Measurements from ENCODE around the gene DIPK1B. TPM values are rescaled to one million over a fixed set of nuclear protein-coding genes. Genes with fewer than 3 reads are reported as not detected.

DIPK1B gene
- polyA plus RNA-seq, 2 donors: 1.6 to 2.5 TPM

DNA sequence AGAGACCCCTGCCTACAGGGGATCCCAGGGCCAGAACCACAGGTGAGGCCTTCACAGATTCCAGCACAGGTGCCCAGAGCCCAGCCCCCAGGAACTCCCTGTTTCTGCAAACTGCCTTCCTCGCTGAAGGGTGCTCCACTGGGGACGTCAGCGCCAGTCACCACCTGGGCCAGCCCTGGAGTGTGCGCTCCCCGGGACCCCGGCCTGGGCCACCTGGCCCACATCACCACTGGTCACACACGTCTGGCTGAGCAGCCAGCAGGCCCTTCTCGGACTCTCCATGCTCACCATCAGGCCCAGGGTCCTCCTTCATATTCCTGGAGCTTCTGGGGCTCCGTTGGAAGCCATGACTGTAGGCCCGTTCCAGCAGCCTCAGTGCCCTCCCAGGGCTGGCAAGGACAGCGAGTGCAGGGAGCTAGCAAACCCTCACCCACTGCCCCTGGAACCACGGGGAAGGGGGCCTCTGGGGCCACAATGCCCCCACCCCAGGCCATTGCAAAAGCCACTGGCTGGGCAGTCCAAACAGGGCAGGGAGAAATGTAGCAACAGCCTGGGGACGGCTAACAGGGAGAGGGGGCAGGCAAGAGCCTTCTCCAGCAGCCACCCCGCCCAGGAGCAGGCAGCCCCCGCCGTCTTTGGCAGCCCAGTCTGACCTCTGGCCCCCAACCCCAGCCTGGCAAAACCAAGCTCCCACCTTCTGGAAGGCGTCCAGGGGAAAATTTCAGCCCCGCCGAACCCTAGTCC is 26.4 kb upstream of the DIPK1B start:
- Histone ChIP-seq H3K9me3 (ENCODE audit: control insufficient read depth in 2 of 2, insufficient read depth in 1 of 2, low read depth in 1 of 2, low read length in 1 of 2) (no peaks in the 10 kb centered on the region), H3K4me1 (ENCODE audit: control insufficient read depth in 2 of 2, insufficient read depth in 2 of 2, low read length in 1 of 2) (peaks cover 11 to 32% of the 10 kb centered on the region in 2 donors), H3K27ac (ENCODE audit: low read depth in 2 of 2, low read length in 1 of 2) (peak overlapping the region; percentile 84 to 90), H3K4me3 (ENCODE audit: low read depth in 1 of 2, low read length in 2 of 2) (peak overlapping the region; percentile 67 to 79), H3K36me3 (ENCODE audit: control insufficient read depth in 2 of 2, insufficient read depth in 2 of 2, low read length in 1 of 2) (peaks cover 0 to 6% of the 10 kb centered on the region in 2 donors), H3K27me3 (ENCODE audit: control insufficient read depth in 1 of 2, insufficient read depth in 2 of 2, low read length in 2 of 2) (no peaks in the 10 kb centered on the region)
- WGBS, 2 donors: 38 to 40% methylated on average over 19 of the region's 19 CpGs

DNA sequence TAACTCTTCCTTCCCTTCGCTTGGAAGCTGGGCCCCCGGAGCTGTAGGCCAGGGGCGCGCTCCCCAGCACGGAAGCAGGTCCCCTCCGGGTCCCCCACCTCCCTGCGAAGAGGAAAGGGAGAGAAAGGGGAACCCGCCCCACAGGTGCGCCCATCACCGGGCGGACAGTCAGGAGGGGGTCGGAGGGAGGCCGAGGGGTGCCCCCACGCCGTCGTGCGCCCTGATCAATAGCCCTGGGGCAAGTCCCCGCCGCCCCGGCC is 25.9 kb upstream of the DIPK1B start:
- H3K9me3 ChIP-seq (ENCODE audit: control insufficient read depth in 2 of 2, insufficient read depth in 1 of 2, low read depth in 1 of 2, low read length in 1 of 2): no peaks in the 10 kb centered on the region
- H3K27me3 ChIP-seq (ENCODE audit: control insufficient read depth in 1 of 2, insufficient read depth in 2 of 2, low read length in 2 of 2): no peaks in the 10 kb centered on the region
- H3K4me1 ChIP-seq (ENCODE audit: control insufficient read depth in 2 of 2, insufficient read depth in 2 of 2, low read length in 1 of 2): peaks cover 11 to 37% of the 10 kb centered on the region in 2 donors
- H3K36me3 ChIP-seq (ENCODE audit: control insufficient read depth in 2 of 2, insufficient read depth in 2 of 2, low read length in 1 of 2): peaks cover 0 to 6% of the 10 kb centered on the region in 2 donors
- peak overlapping the region; percentile 84 to 90 for H3K27ac ChIP-seq (ENCODE audit: low read depth in 2 of 2, low read length in 1 of 2)
- H3K4me3 ChIP-seq (ENCODE audit: low read depth in 1 of 2, low read length in 2 of 2): peak overlapping the region; percentile 67 to 79
- 2 to 3% methylated on average over 18 to 20 of the region's 20 CpGs for WGBS, 2 donors

DNA sequence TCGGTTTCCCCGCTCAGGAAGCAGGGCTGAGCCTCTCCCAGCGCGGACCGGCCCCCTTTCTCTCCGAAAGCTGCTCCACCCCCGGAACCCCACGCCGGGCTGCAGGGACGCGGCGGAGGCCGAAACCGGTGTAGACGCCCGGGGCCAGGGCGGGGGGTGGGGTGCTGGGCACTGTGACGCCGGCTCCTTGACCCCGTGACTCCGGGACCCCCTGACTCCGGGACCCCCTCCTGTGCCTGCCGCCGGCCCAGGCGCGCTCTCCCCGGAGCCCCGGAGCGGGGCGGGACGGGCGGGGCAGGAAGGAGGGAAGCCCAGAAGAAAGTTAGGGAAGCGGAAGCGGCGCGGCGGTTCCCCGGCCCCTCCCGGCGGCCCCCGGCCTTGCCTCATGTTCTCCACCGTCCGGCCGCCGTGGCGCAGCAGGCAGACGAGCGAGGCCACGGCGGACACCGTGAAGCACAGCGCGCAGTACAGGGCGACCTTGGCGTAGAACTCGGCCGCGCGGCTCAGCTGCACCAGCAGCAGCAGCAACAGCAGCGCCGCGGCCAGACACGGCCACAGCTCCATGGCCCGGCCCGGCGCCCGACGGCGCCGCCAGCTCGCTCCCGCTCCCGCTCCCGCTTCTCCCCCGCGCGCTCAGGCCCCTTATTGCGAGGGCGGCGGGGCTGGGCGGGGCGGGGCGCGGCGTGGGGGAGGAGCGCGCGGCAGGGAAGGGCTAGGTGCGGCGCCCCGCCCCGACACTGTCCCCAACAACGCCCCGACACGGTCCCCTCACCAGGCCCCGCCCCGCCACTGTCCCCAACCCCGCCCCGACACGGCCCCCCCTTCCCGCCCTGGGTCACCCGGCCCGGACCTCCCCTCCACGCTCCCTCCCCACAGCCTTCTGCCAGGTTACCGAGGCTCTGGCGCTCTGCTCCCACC is 25.3 kb upstream of the DIPK1B start, which contains the start of gene AGPAT2:
TSS of gene AGPAT2 (minus strand) at position 664 of the 918 bp plus-strand sequence. CDS start at position 564, 100 bp downstream.
- Histone ChIP-seq H3K4me3 (ENCODE audit: low read depth in 1 of 2, low read length in 2 of 2) (peak within 1 kb of the TSS; percentile 67 to 79), H3K36me3 (ENCODE audit: control insufficient read depth in 2 of 2, insufficient read depth in 2 of 2, low read length in 1 of 2) (peaks cover 0 to 6% of the 10 kb centered on the region in 2 donors), H3K27ac (ENCODE audit: low read depth in 2 of 2, low read length in 1 of 2) (peak within 1 kb of the TSS; percentile 84 to 90), H3K9me3 (ENCODE audit: control insufficient read depth in 2 of 2, insufficient read depth in 1 of 2, low read depth in 1 of 2, low read length in 1 of 2) (no peaks in the 10 kb centered on the region), H3K27me3 (ENCODE audit: control insufficient read depth in 1 of 2, insufficient read depth in 2 of 2, low read length in 2 of 2) (no peaks in the 10 kb centered on the region), H3K4me1 (ENCODE audit: control insufficient read depth in 2 of 2, insufficient read depth in 2 of 2, low read length in 1 of 2) (peaks cover 11 to 39% of the 10 kb centered on the region in 2 donors)
- WGBS, 2 donors: 0 to 1% methylated on average over 79 to 105 of the region's 106 CpGs

DNA sequence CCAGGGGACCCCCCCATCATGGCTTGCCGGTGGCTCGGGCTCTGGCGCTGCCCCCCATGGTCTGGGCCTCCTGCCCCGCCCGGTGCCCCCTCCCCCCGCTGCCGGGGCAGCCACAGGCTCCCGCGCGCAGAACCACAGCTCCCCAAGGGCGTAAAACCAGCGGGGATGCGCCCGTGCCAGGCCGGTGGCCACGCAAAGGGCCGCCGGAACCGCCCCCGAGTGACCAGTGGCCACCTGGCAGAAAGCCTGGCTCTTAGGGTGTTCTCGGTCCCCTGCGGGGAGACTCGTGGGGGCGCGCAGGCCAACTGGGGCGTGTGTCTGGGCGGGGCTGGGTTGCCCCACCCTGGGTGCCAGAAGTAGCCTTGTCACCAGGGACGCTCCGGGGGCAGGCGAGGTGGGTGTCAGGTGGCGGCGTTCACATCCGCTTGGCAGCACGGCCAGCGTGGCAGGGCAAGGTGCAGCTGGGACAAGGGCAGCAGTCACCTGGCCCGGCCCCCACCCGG is 24.6 kb upstream of the DIPK1B start:
- 16 to 22% methylated on average over 32 to 37 of the region's 37 CpGs for WGBS, 2 donors
- H3K4me1 ChIP-seq (ENCODE audit: control insufficient read depth in 2 of 2, insufficient read depth in 2 of 2, low read length in 1 of 2): peaks cover 11 to 42% of the 10 kb centered on the region in 2 donors
- peaks cover 0 to 6% of the 10 kb centered on the region in 2 donors for H3K36me3 ChIP-seq (ENCODE audit: control insufficient read depth in 2 of 2, insufficient read depth in 2 of 2, low read length in 1 of 2)
- peak overlapping the region in 1 of 2 donors; percentile 9 for H3K4me3 ChIP-seq (ENCODE audit: low read depth in 1 of 2, low read length in 2 of 2)
- no peaks in the 10 kb centered on the region for H3K27me3 ChIP-seq (ENCODE audit: control insufficient read depth in 1 of 2, insufficient read depth in 2 of 2, low read length in 2 of 2)
- no peaks in the 10 kb centered on the region for H3K9me3 ChIP-seq (ENCODE audit: control insufficient read depth in 2 of 2, insufficient read depth in 1 of 2, low read depth in 1 of 2, low read length in 1 of 2)
- H3K27ac ChIP-seq (ENCODE audit: low read depth in 2 of 2, low read length in 1 of 2): peak overlapping the region; percentile 58 to 76

DNA sequence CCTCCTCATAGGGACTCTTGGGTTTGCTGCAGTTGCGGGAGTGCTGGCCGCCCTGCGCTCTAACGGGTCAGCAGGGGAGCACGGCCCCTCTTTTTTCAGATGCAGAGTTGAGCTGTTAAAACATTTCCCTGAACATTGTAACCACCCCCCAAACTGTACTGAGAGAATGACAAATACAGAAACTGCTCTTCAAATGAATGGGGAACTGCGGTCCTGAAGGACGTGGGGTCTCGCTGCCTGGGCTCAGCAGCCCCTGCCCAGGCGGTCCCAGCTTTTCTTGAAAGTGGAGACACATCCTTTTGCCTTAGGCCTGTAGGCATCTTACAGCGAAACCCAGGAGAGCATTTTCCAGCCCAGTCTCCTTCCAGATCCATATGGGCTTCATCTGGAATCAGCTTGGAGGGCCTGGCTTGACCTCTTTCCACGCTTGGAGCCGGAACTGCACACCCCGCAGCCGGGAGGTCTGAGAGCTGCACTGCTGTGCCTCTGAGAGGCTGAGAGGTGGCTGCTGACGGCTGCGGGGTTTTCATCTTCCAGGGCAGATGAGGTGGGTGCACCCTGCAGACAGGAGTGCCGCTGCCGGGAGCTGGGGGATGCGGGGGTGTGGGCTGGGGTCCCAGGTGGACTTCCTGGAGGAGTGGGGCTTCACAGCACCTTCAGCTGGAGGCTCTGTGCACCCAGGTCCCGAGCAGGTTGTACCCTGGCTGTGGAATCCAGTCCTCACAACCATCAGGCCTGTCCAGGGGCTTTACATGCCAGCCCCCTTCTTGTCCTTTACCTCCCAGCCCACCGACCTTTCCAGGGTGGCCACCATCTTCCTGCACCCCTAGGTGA is 23.9 kb upstream of the DIPK1B start:
- Histone ChIP-seq H3K36me3 (ENCODE audit: control insufficient read depth in 2 of 2, insufficient read depth in 2 of 2, low read length in 1 of 2) (peaks cover 0 to 4% of the 10 kb centered on the region in 2 donors), H3K4me1 (ENCODE audit: control insufficient read depth in 2 of 2, insufficient read depth in 2 of 2, low read length in 1 of 2) (peaks cover 11 to 49% of the 10 kb centered on the region in 2 donors), H3K9me3 (ENCODE audit: control insufficient read depth in 2 of 2, insufficient read depth in 1 of 2, low read depth in 1 of 2, low read length in 1 of 2) (no peaks in the 10 kb centered on the region), H3K4me3 (ENCODE audit: low read depth in 1 of 2, low read length in 2 of 2) (no peak overlapping the region), H3K27me3 (ENCODE audit: control insufficient read depth in 1 of 2, insufficient read depth in 2 of 2, low read length in 2 of 2) (no peaks in the 10 kb centered on the region), H3K27ac (ENCODE audit: low read depth in 2 of 2, low read length in 1 of 2) (peak overlapping the region in 1 of 2 donors; percentile 53)
- WGBS, 2 donors: 60 to 63% methylated on average over 21 of the region's 21 CpGs

DNA sequence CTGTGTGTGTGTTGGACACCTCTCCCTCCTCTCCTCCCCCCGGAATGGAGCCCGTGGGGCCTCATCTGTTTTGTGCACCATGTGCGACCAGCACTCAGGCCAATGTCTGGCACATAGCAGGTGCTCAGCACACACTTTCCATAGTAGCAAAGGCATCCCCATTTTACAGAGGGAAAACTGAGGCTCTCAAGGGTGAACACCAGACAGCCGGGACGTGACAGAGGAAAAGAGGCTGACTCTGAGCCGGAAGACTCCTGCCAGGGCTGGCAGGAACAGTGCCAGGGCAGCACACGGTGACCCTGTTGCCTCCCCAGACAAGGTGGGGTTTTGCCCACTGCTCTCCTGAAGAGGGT is 23.3 kb upstream of the DIPK1B start:
- H3K27ac ChIP-seq (ENCODE audit: low read depth in 2 of 2, low read length in 1 of 2): peak overlapping the region in 1 of 2 donors; percentile 36

DNA sequence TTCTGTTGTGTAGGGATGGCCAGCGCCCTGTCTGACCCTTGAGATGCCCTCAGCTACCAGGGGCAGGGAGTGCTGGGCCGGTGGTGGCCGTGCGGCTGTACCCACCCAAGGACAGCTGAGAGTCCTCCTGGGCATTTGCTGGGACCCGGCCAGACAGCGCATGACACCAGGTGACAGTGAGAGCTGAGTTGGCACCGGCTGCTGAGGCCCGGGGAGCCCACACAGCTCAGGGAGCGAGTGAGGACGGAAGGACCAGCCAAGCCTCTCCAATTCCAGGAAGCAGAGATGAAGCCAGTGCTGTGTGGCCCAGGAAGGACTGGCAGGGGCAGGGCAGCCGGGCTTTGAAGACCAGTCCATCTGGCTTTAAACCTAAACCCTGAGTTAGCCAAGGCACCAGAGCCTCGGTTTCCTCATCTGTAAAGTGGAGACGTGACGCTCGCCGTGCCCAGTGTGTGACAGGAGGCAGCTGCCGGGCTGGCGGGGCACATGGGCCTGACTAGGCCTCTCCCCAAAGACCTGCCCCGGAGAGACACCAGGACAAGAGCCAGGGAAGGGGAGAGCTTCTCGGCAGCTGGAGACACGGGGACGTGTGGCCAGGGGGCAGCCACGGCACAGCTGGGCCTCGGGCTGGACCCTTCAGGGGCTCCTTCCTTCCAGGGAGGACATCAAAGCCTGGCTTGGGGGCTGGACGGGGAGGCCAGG is 22.1 kb upstream of the DIPK1B start:
- Histone ChIP-seq H3K9me3 (ENCODE audit: control insufficient read depth in 2 of 2, insufficient read depth in 1 of 2, low read depth in 1 of 2, low read length in 1 of 2) (no peaks in the 10 kb centered on the region), H3K36me3 (ENCODE audit: control insufficient read depth in 2 of 2, insufficient read depth in 2 of 2, low read length in 1 of 2) (no peaks in the 10 kb centered on the region), H3K4me1 (ENCODE audit: control insufficient read depth in 2 of 2, insufficient read depth in 2 of 2, low read length in 1 of 2) (peaks cover 11 to 52% of the 10 kb centered on the region in 2 donors), H3K27me3 (ENCODE audit: control insufficient read depth in 1 of 2, insufficient read depth in 2 of 2, low read length in 2 of 2) (no peaks in the 10 kb centered on the region), H3K27ac (ENCODE audit: low read depth in 2 of 2, low read length in 1 of 2) (peak overlapping the region; percentile 48 to 59), H3K4me3 (ENCODE audit: low read depth in 1 of 2, low read length in 2 of 2) (no peak overlapping the region)
- WGBS, 2 donors: 71% methylated on average over 24 to 25 of the region's 25 CpGs

More for the DNA sequence above, 23.3 kb upstream of the DIPK1B start:
- Histone ChIP-seq H3K27me3 (ENCODE audit: control insufficient read depth in 1 of 2, insufficient read depth in 2 of 2, low read length in 2 of 2) (no peaks in the 10 kb centered on the region), H3K9me3 (ENCODE audit: control insufficient read depth in 2 of 2, insufficient read depth in 1 of 2, low read depth in 1 of 2, low read length in 1 of 2) (no peaks in the 10 kb centered on the region), H3K4me1 (ENCODE audit: control insufficient read depth in 2 of 2, insufficient read depth in 2 of 2, low read length in 1 of 2) (peaks cover 11 to 51% of the 10 kb centered on the region in 2 donors), H3K4me3 (ENCODE audit: low read depth in 1 of 2, low read length in 2 of 2) (no peak overlapping the region), H3K36me3 (ENCODE audit: control insufficient read depth in 2 of 2, insufficient read depth in 2 of 2, low read length in 1 of 2) (no peaks in the 10 kb centered on the region)
- WGBS, 2 donors: 63 to 76% methylated on average over 7 of the region's 7 CpGs

DNA sequence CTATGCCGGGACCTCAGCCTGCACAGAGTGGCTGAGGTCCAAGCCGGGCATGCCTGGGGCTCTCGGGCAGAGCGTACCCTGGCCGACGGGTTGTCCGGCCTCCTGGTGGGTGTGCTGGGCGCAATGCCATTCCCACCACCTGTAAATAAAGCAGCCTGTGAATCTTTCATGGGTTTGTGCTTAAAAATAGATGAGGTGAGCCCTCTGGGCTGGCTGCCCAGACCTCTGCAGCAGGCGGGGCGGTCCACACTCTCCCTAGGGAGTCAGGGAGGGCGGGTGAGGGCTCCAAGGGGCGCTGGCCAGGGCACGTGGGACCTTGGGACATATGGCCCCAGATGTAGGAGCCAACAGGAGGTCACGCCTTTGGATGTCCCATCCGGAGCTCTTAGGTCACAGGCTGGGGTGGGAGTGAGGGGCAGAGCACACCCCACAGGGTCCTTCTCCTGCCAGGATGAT is 21.5 kb upstream of the DIPK1B start:
- Histone ChIP-seq H3K4me3 (ENCODE audit: low read depth in 1 of 2, low read length in 2 of 2) (no peak overlapping the region), H3K27me3 (ENCODE audit: control insufficient read depth in 1 of 2, insufficient read depth in 2 of 2, low read length in 2 of 2) (no peaks in the 10 kb centered on the region), H3K27ac (ENCODE audit: low read depth in 2 of 2, low read length in 1 of 2) (peak overlapping the region; percentile 48 to 59), H3K9me3 (ENCODE audit: control insufficient read depth in 2 of 2, insufficient read depth in 1 of 2, low read depth in 1 of 2, low read length in 1 of 2) (no peaks in the 10 kb centered on the region), H3K4me1 (ENCODE audit: control insufficient read depth in 2 of 2, insufficient read depth in 2 of 2, low read length in 1 of 2) (peaks cover 6 to 54% of the 10 kb centered on the region in 2 donors), H3K36me3 (ENCODE audit: control insufficient read depth in 2 of 2, insufficient read depth in 2 of 2, low read length in 1 of 2) (no peaks in the 10 kb centered on the region)
- 43 to 46% methylated on average over 15 of the region's 15 CpGs for WGBS, 2 donors
